ENCODE measurements around the gene ZC3H12C. TPM values are rescaled to one million over a fixed set of nuclear protein-coding genes. Genes with fewer than 3 reads are reported as not detected.

Gene ZC3H12C
- total and polyA plus RNA-seq, 2 of the 4 experiments (the other 2 are of a cell fraction), result 4.2 to 15.8 TPM

DNA sequence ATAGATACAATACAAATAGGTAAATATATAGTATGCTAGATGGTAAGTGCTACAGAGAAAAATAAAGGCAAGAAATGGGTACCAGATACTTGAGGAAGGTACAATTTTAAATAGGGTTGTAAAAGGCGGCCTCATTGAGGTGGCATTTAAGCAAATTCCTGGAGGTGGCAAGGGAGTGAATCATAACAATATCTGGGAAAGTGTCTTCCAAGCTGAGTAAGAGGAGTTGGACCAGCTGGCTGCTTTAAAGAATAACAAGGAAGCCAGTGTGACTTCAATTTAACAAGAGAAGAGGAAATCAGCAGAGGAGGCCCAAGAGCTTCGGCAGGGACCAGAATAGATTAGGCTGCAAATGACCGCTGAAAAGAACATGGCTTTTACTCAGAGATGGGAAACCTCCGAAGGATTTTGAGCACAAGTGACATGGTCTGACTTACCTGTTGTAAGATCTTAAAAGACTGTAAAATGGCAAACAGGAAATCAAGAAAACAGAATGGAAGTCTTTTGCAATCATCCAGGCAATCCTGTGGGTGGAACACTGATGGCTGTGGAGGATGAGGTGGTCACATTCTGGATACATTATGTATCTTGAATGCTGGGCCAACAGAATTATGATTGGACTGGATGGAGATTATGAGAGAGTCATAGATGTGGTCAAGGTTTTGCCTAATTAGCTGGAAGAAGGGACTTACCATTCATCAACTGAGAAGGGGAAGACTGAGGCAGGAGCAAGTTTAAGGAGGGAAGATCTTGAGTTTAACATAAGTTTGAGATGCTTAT, 126.0 kb downstream of the ZC3H12C start:
- no peak for TF ChIP-seq MXI1 (IDR thresholded peaks at IDR 0.05; ENCODE audit: borderline replicate concordance, low read depth, low read length)
- TF ChIP-seq CEBPB (IDR thresholded peaks at IDR 0.05; ENCODE audit: low read depth, low read length), result peak; percentile 84
- peak; percentile 32 for ATAC-seq (ENCODE audit: low read depth)
- Histone ChIP-seq H2BK5ac (ENCODE audit: low read depth, low read length, poor library complexity, severe bottlenecking) (no peak overlapping the region), H3K14ac (replicated peaks; ENCODE audit: low read depth, low read length) (no peak overlapping the region), H3K36me3 (ENCODE audit: control insufficient read depth, insufficient read depth, low read length) (0 out of 2 replicates have a peak, but pooled peaks cover 2% of the 10 kb centered on the region), H2AFZ (replicated peaks; ENCODE audit: low read length, poor library complexity) (no peak overlapping the region), H4K5ac (ENCODE audit: low read depth, low read length) (no peak overlapping the region), H3K9me3 (ENCODE audit: control insufficient read depth, insufficient read depth, low read length) (no peaks in the 10 kb centered on the region), H3K4me1 (ENCODE audit: control insufficient read depth, insufficient read depth, low read length) (no peaks in the 10 kb centered on the region), H3K9me1 (ENCODE audit: insufficient read depth, low read length) (no peaks in the 10 kb centered on the region), H4K20me1 (ENCODE audit: insufficient read depth, low read length) (no peaks in the 10 kb centered on the region), H3K9ac (ENCODE audit: low read depth, low read length) (no peak overlapping the region), H2BK20ac (ENCODE audit: low read depth, low read length) (no peak overlapping the region), H3K79me1 (ENCODE audit: low read depth in 1 of 2, low read length in 2 of 2) (peaks cover 0 to 3% of the 10 kb centered on the region in 2 experiments; a peak in 1 of 4 replicates), H3K18ac (ENCODE audit: low read depth, low read length) (no peak overlapping the region), H3K27me3 (ENCODE audit: control insufficient read depth, insufficient read depth, low read length) (no peaks in the 10 kb centered on the region), H4K8ac (ENCODE audit: low read depth in 2 of 2, low read length in 2 of 2) (no peak overlapping the region), H3K4ac (ENCODE audit: low read depth, low read length) (no peak overlapping the region), H3K23ac (ENCODE audit: low read depth, low read length) (no peak overlapping the region), H3K4me2 (ENCODE audit: low read depth, low read length) (no peak overlapping the region), H3K27ac (ENCODE audit: insufficient read depth, low read length) (no peak overlapping the region), H4K91ac (ENCODE audit: insufficient read depth, low read depth, low read length) (no peak overlapping the region), H2AK9ac (replicated peaks; ENCODE audit: low read depth, low read length, poor library complexity) (no peak overlapping the region), H3K4me3 (ENCODE audit: insufficient read depth, low read depth, low read length) (no peak overlapping the region), H3K56ac (ENCODE audit: extremely low read depth, insufficient read depth, low read length) (no peak overlapping the region), H2BK15ac (ENCODE audit: low read depth, low read length) (no peak overlapping the region), H2BK120ac (ENCODE audit: low read depth, low read length) (no peak overlapping the region), H2AK5ac (ENCODE audit: low read depth, low read length) (no peak overlapping the region)
- ChIA-PET CTCF (no interaction called here), POLR2A (ENCODE audit: unreplicated experiment) (no interaction called here)
- intact Hi-C loops (cut with micrococcal nuclease), result no loop called here
- no TSS peak for BruUV-seq (replicated peaks)
- in situ Hi-C loops (cut with MboI; ENCODE audit: low sequenced_read_pairs), result loop anchor here (25.0 kb wide), 1 partner anchor 1218 kb away; no protein-coding TSS in a partner anchor
- 92% methylated on average over 3 of the region's 4 CpGs; no CpG with 5 or more reads in 1 of the 2 experiments for WGBS, 2 experiments (ENCODE audit: extremely low coverage in 2 of 2, insufficient read length in 1 of 2)
- dilution Hi-C loops (cut with HindIII; ENCODE audit: low sequenced_read_pairs, unreplicated experiment), result no loop called here
- DNase-seq, result peak; percentile 53

Other genes starting within 250 kb of the ZC3H12C start
- 61.1 and 135 TPM in 2 replicates for gene RDX, start 203.2 kb downstream of the ZC3H12C start, total RNA-seq (2012; rRNA removed)
- gene RDX, start 203.2 kb downstream of the ZC3H12C start, polyA plus RNA-seq (2012; rRNA removed), result 60.9 and 72.4 TPM in 2 replicates

Data from IMR-90 (cell line).